IMR-90 (cell line): ENCODE measurements around the gene UPK1A.

Experiments
- CHD1 ChIP-seq: IDR thresholded peaks from 2 replicates; pipeline ENCODE4 v1.6.1; 2012; ENCODE audit warnings: low read depth, low read length, improper control_type of control experiment
- CTCF ChIP-seq: conservative IDR thresholded peaks from 2 replicates; pipeline ENCODE4 v1.5.1; 2012; ENCODE audit warnings: mild to moderate bottlenecking, low read depth, low read length, improper control_type of control experiment
- FOS ChIP-seq: fragments of 150-350 bp; IDR thresholded peaks from 2 replicates; pipeline ENCODE4 v1.6.1; 2016; ENCODE audit warnings: low read depth, low read length
- MAZ ChIP-seq: IDR thresholded peaks from 2 replicates; pipeline ENCODE4 v1.6.1; 2012; ENCODE audit warnings: low read depth, mild to moderate bottlenecking, low read length, improper control_type of control experiment, moderate library complexity, borderline replicate concordance
- NFE2L2 ChIP-seq: fragments of 150-350 bp; IDR thresholded peaks from 2 replicates; pipeline ENCODE4 v1.6.1; 2016; ENCODE audit warnings: low read depth, mild to moderate bottlenecking, low read length
- POLR2A ChIP-seq: IDR thresholded peaks from 2 replicates; pipeline ENCODE4 v1.6.1; 2012; ENCODE audit warnings: mild to moderate bottlenecking, low read depth, low read length
- RCOR1 ChIP-seq: IDR thresholded peaks from 2 replicates; pipeline ENCODE4 v1.6.1; 2012; ENCODE audit warnings: mild to moderate bottlenecking, low read length, improper control_type of control experiment; ENCODE audit not compliant: insufficient replicate concordance
- RFX5 ChIP-seq: IDR thresholded peaks from 2 replicates; pipeline ENCODE4 v1.8.0; 2012; ENCODE audit warnings: low read depth, mild to moderate bottlenecking, low read length, moderate library complexity
- SMC3 ChIP-seq: fragments of 150-350 bp; IDR thresholded peaks from 2 replicates; pipeline ENCODE4 v1.6.1; 2016; ENCODE audit warnings: low read depth, mild to moderate bottlenecking, antibody characterized with exemption, low read length, moderate library complexity

- TF ChIP-seq CTCF, result no peak
- TF ChIP-seq RFX5, result no peak
- no peak for TF ChIP-seq POLR2A
- TF ChIP-seq NFE2L2, result no peak
- TF ChIP-seq CHD1, result no peak
- TF ChIP-seq FOS, result no peak
- no peak for TF ChIP-seq MAZ
- no peak for TF ChIP-seq RCOR1
- TF ChIP-seq SMC3, result no peak
These were observed 1.2 kb upstream of the UPK1A start for GRCh38 chr19:35665157-35665556.
